ENCODE data around the gene TSPAN16. TPM values are rescaled to one million over a fixed set of nuclear protein-coding genes. Genes with fewer than 3 reads are reported as not detected.

The TSPAN16 gene
- total RNA-seq (not detected), total RNA-seq (0 reads per million in 2 donors)

- ATAC-seq (no peak), DNase-seq (no peak)
- H3K4me3 Mint-ChIP-seq: no peak within 1 kb of the TSS
- H3K36me3 Mint-ChIP-seq (ENCODE audit: low read depth): no peaks in the 10 kb centered on the region
- H3K4me1 Mint-ChIP-seq: peaks cover 6% of the 10 kb centered on the region
- peaks cover 24% of the 10 kb centered on the region for H3K27me3 Mint-ChIP-seq
- no peak within 1 kb of the TSS for H3K27ac Mint-ChIP-seq
- H3K9me3 ChIP-seq (ENCODE audit: control insufficient read depth, low read length, poor library complexity, severe bottlenecking): no peaks in the 10 kb centered on the region
These were observed at the start of gene TSPAN16 for GRCh38 chr19:11295665-11296245. TSPAN16 (plus strand) TSS chr19:11296160; CDS start chr19:11296298, 138 bp downstream.

GRCh38 chr19:11246941-11247340 is 49.0 kb upstream of the TSPAN16 start:
- peaks cover 25% of the 10 kb centered on the region for H3K27me3 Mint-ChIP-seq
- H3K27ac Mint-ChIP-seq: no peak overlapping the region
- peaks cover 10% of the 10 kb centered on the region for H3K4me1 Mint-ChIP-seq
- H3K9me3 ChIP-seq (ENCODE audit: control insufficient read depth, low read length, poor library complexity, severe bottlenecking): no peaks in the 10 kb centered on the region
- H3K36me3 Mint-ChIP-seq (ENCODE audit: low read depth): peaks cover 2% of the 10 kb centered on the region
- no peak overlapping the region for H3K4me3 Mint-ChIP-seq
- ATAC-seq (no peak), DNase-seq (no peak)

GRCh38 chr19:11247391-11247790 is 48.6 kb upstream of the TSPAN16 start:
- H3K4me3 Mint-ChIP-seq: no peak overlapping the region
- H3K9me3 ChIP-seq (ENCODE audit: control insufficient read depth, low read length, poor library complexity, severe bottlenecking): no peaks in the 10 kb centered on the region
- H3K36me3 Mint-ChIP-seq (ENCODE audit: low read depth): peaks cover 2% of the 10 kb centered on the region
- ATAC-seq (no peak), DNase-seq (no peak)
- H3K27me3 Mint-ChIP-seq: peaks cover 23% of the 10 kb centered on the region
- H3K27ac Mint-ChIP-seq: no peak overlapping the region
- peaks cover 10% of the 10 kb centered on the region for H3K4me1 Mint-ChIP-seq

- DNase-seq: no peak
- H3K9me3 ChIP-seq (ENCODE audit: control insufficient read depth, low read length, poor library complexity, severe bottlenecking): no peaks in the 10 kb centered on the region
- H3K4me3 Mint-ChIP-seq: no peak overlapping the region
- peaks cover 2% of the 10 kb centered on the region for H3K36me3 Mint-ChIP-seq (ENCODE audit: low read depth)
- H3K27me3 Mint-ChIP-seq: peaks cover 19% of the 10 kb centered on the region
- no peak overlapping the region for H3K27ac Mint-ChIP-seq
- no peak for ATAC-seq
- H3K4me1 Mint-ChIP-seq: peaks cover 7% of the 10 kb centered on the region
These were observed 48.0 kb upstream of the TSPAN16 start for GRCh38 chr19:11247934-11248333.

GRCh38 chr19:11248852-11249251 is 47.1 kb upstream of the TSPAN16 start:
- H3K36me3 Mint-ChIP-seq (ENCODE audit: low read depth): peaks cover 2% of the 10 kb centered on the region
- ATAC-seq: no peak
- H3K4me3 Mint-ChIP-seq: no peak overlapping the region
- H3K27me3 Mint-ChIP-seq: peaks cover 12% of the 10 kb centered on the region
- no peak for DNase-seq
- H3K4me1 Mint-ChIP-seq: peaks cover 4% of the 10 kb centered on the region
- H3K27ac Mint-ChIP-seq: no peak overlapping the region
- H3K9me3 ChIP-seq (ENCODE audit: control insufficient read depth, low read length, poor library complexity, severe bottlenecking): no peaks in the 10 kb centered on the region

GRCh38 chr19:11251217-11251616 is 44.7 kb upstream of the TSPAN16 start:
- peaks cover 11% of the 10 kb centered on the region for H3K27me3 Mint-ChIP-seq
- no peak for DNase-seq
- no peaks in the 10 kb centered on the region for H3K9me3 ChIP-seq (ENCODE audit: control insufficient read depth, low read length, poor library complexity, severe bottlenecking)
- H3K4me1 Mint-ChIP-seq: peaks cover 3% of the 10 kb centered on the region
- no peak overlapping the region for H3K4me3 Mint-ChIP-seq
- H3K36me3 Mint-ChIP-seq (ENCODE audit: low read depth): peaks cover 2% of the 10 kb centered on the region
- no peak overlapping the region for H3K27ac Mint-ChIP-seq
- ATAC-seq: no peak

- no peaks in the 10 kb centered on the region for H3K36me3 Mint-ChIP-seq (ENCODE audit: low read depth)
- no peak overlapping the region for H3K27ac Mint-ChIP-seq
- ATAC-seq (no peak), DNase-seq (no peak)
- peaks cover 7% of the 10 kb centered on the region for H3K27me3 Mint-ChIP-seq
- H3K4me1 Mint-ChIP-seq: no peaks in the 10 kb centered on the region
- no peaks in the 10 kb centered on the region for H3K9me3 ChIP-seq (ENCODE audit: control insufficient read depth, low read length, poor library complexity, severe bottlenecking)
- no peak overlapping the region for H3K4me3 Mint-ChIP-seq
These were observed 44.2 kb upstream of the TSPAN16 start for GRCh38 chr19:11251650-11252314.

- Mint-ChIP-seq H3K4me3 (no peak overlapping the region), H3K36me3 (ENCODE audit: low read depth) (no peaks in the 10 kb centered on the region), H3K27ac (no peak overlapping the region), H3K4me1 (no peaks in the 10 kb centered on the region), H3K27me3 (peaks cover 5% of the 10 kb centered on the region)
- ATAC-seq (no peak), DNase-seq (no peak)
- H3K9me3 ChIP-seq (ENCODE audit: control insufficient read depth, low read length, poor library complexity, severe bottlenecking): no peaks in the 10 kb centered on the region
These were observed 43.1 kb upstream of the TSPAN16 start for GRCh38 chr19:11252665-11253355.

GRCh38 chr19:11254666-11255065 is 41.3 kb upstream of the TSPAN16 start:
- no peaks in the 10 kb centered on the region for H3K9me3 ChIP-seq (ENCODE audit: control insufficient read depth, low read length, poor library complexity, severe bottlenecking)
- DNase-seq (no peak), ATAC-seq (no peak)
- no peaks in the 10 kb centered on the region for H3K36me3 Mint-ChIP-seq (ENCODE audit: low read depth)
- peaks cover under 1% of the 10 kb centered on the region for H3K27me3 Mint-ChIP-seq
- no peaks in the 10 kb centered on the region for H3K4me1 Mint-ChIP-seq
- no peak overlapping the region for H3K27ac Mint-ChIP-seq
- no peak overlapping the region for H3K4me3 Mint-ChIP-seq

GRCh38 chr19:11256189-11256588 is 39.8 kb upstream of the TSPAN16 start:
- no peak for ATAC-seq
- H3K27me3 Mint-ChIP-seq: peaks cover 11% of the 10 kb centered on the region
- H3K27ac Mint-ChIP-seq: no peak overlapping the region

GRCh38 chr19:11257846-11258380 is 38.0 kb upstream of the TSPAN16 start:
- Mint-ChIP-seq H3K36me3 (ENCODE audit: low read depth) (peaks cover 2% of the 10 kb centered on the region), H3K27me3 (peaks cover 13% of the 10 kb centered on the region), H3K4me3 (no peak overlapping the region), H3K27ac (no peak overlapping the region), H3K4me1 (peaks cover 2% of the 10 kb centered on the region)
- DNase-seq (no peak), ATAC-seq (no peak)
- no peaks in the 10 kb centered on the region for H3K9me3 ChIP-seq (ENCODE audit: control insufficient read depth, low read length, poor library complexity, severe bottlenecking)

More at GRCh38 chr19:11256189-11256588, 39.8 kb upstream of the TSPAN16 start:
- DNase-seq: no peak
- H3K4me3 Mint-ChIP-seq: no peak overlapping the region
- no peaks in the 10 kb centered on the region for H3K9me3 ChIP-seq (ENCODE audit: control insufficient read depth, low read length, poor library complexity, severe bottlenecking)
- peaks cover 2% of the 10 kb centered on the region for H3K36me3 Mint-ChIP-seq (ENCODE audit: low read depth)
- peaks cover 2% of the 10 kb centered on the region for H3K4me1 Mint-ChIP-seq

GRCh38 chr19:11260996-11261395 is 35.0 kb upstream of the TSPAN16 start:
- ATAC-seq (no peak), DNase-seq (no peak)
- peak overlapping the region; percentile 81 for H3K4me3 Mint-ChIP-seq
- H3K4me1 Mint-ChIP-seq: peaks cover 2% of the 10 kb centered on the region
- peaks cover 32% of the 10 kb centered on the region for H3K27me3 Mint-ChIP-seq
- H3K36me3 Mint-ChIP-seq (ENCODE audit: low read depth): peaks cover 5% of the 10 kb centered on the region
- H3K9me3 ChIP-seq (ENCODE audit: control insufficient read depth, low read length, poor library complexity, severe bottlenecking): no peaks in the 10 kb centered on the region
- no peak overlapping the region for H3K27ac Mint-ChIP-seq

- H3K4me3 Mint-ChIP-seq: peak overlapping the region; percentile 72
- DNase-seq (no peak), ATAC-seq (no peak)
- H3K27me3 Mint-ChIP-seq: peaks cover 37% of the 10 kb centered on the region
- H3K27ac Mint-ChIP-seq: no peak overlapping the region
- peaks cover 5% of the 10 kb centered on the region for H3K36me3 Mint-ChIP-seq (ENCODE audit: low read depth)
- no peaks in the 10 kb centered on the region for H3K9me3 ChIP-seq (ENCODE audit: control insufficient read depth, low read length, poor library complexity, severe bottlenecking)
- H3K4me1 Mint-ChIP-seq: peaks cover 2% of the 10 kb centered on the region
These were observed 34.5 kb upstream of the TSPAN16 start for GRCh38 chr19:11261431-11261970.

Measured in T-helper 17 cell (primary cell).